ENCODE measurements around the gene GNB3.

The GNB3 gene

GRCh38 chr12:6818222-6818621 is 22.5 kb upstream of the GNB3 start:
- no peak overlapping the region for H3K4me3 ChIP-seq (ENCODE audit: low read depth, low read length)
- TF ChIP-seq CTCF (conservative IDR thresholded peaks at IDR 0.05; ENCODE audit: low read depth, low read length): no peak
- DNase-seq (ENCODE audit: low read depth): no peak

- no peak for TF ChIP-seq CTCF (conservative IDR thresholded peaks at IDR 0.05; ENCODE audit: low read depth, low read length)
- H3K4me3 ChIP-seq (ENCODE audit: low read depth, low read length): no peak overlapping the region
- DNase-seq (ENCODE audit: low read depth): no peak
Measured at GRCh38 chr12:6818645-6819044, 22.1 kb upstream of the GNB3 start.

- no peak overlapping the region for H3K4me3 ChIP-seq (ENCODE audit: low read depth, low read length)
- DNase-seq (ENCODE audit: low read depth): no peak
- TF ChIP-seq CTCF (conservative IDR thresholded peaks at IDR 0.05; ENCODE audit: low read depth, low read length): no peak
Measured at GRCh38 chr12:6819106-6820030, 21.4 kb upstream of the GNB3 start.

GRCh38 chr12:6820166-6820565 is 20.6 kb upstream of the GNB3 start:
- no peak for TF ChIP-seq CTCF (conservative IDR thresholded peaks at IDR 0.05; ENCODE audit: low read depth, low read length)
- DNase-seq (ENCODE audit: low read depth): no peak

DNA sequence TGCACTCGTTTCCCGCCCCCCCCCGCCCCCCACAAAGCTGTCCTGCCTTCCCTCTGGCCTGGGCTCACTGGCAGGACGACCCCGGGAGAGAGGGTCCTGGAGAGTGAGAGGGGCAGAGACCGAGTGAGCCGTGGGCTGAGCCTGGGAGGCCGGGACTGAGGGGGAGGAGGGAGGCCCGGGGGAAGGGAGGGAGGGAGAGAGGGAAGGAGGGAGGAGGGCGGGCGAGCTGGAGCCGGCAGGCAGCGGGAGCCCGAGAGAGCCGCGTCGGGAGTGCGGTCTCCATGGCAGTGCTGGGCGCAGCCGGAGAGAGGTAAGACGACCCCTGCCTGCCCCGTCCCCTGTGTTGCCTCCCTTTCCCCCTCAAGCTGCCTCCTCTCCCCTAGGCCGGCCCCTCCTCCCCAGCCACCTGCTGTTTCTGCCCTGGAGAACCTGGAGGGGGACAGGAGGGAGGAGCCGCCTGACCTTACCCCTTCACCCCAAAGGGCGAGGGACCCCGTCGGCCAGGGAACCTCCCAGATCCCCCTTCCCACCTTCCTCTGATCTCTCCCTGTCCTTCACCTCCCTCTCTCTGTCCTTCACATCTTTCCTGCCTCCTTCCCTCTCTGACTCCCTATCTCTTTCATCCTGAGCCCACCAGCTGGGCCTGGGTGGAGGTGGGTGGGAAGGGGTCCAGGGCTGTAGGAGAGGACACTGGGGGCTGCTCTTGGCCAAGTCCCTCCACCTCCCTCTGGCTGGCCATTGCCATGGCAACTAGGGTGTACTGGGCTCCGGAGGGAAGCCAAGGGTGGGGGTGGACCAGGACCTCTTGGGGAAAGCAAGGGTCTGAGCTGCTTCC is 18.9 kb upstream of the GNB3 start, which contains the start of gene GPR162:
TSS of gene GPR162 (plus strand) at position 231 of the 835 bp plus-strand sequence. CDS start 2,078 bp downstream, outside the sequence.
- peak within 1 kb of the TSS; percentile 58 for H3K4me3 ChIP-seq (ENCODE audit: low read depth, low read length)
- TF ChIP-seq CTCF (conservative IDR thresholded peaks at IDR 0.05; ENCODE audit: low read depth, low read length): no peak
- peak; percentile 62 for DNase-seq (ENCODE audit: low read depth)

More at GRCh38 chr12:6820166-6820565, 20.6 kb upstream of the GNB3 start:
- H3K4me3 ChIP-seq (ENCODE audit: low read depth, low read length): no peak overlapping the region

GRCh38 chr12:6822426-6823135 is 18.1 kb upstream of the GNB3 start:
- TF ChIP-seq CTCF (conservative IDR thresholded peaks at IDR 0.05; ENCODE audit: low read depth, low read length): no peak
- no peak for DNase-seq (ENCODE audit: low read depth)
- H3K4me3 ChIP-seq (ENCODE audit: low read depth, low read length): peak overlapping the region; percentile 58
